Stimulated activated CD8-positive, alpha-beta memory T cell treated with anti-CD3 and anti-CD28 coated beads, Interleukin-4, amount 100 ng/mL, for 4 hours (primary cell): ENCODE measurements around the gene EPB41L4A.
"Not testable (repeated sequence)": the region's sequence is repeated elsewhere in the genome, so short reads cannot be mapped to it uniquely, and the experiment has no call there.

ENCODE experiments used
- DNase-seq, 2 donors: peaks; one replicate each; pipeline ENCODE4 v3.0.0-alpha.2; 2020; ENCODE audit warnings: low read depth in 2 of 2, low spot score in 1 of 2

EPB41L4A gene

GRCh38 chr5:112401924-112402323, 17.2 kb downstream of the EPB41L4A start:
- DNase-seq, result no peak

GRCh38 chr5:112397690-112398089, 21.4 kb downstream of the EPB41L4A start:
- no peak for DNase-seq

GRCh38 chr5:112396430-112396829, 22.6 kb downstream of the EPB41L4A start:
- no peak for DNase-seq

GRCh38 chr5:112395299-112395698, 23.8 kb downstream of the EPB41L4A start:
- not testable (repeated sequence) for DNase-seq

GRCh38 chr5:112390327-112390726, 28.8 kb downstream of the EPB41L4A start:
- DNase-seq, result no peak

GRCh38 chr5:112388739-112389138, 30.3 kb downstream of the EPB41L4A start:
- no peak for DNase-seq

GRCh38 chr5:112388074-112388473, 31.0 kb downstream of the EPB41L4A start:
- DNase-seq, result no peak

GRCh38 chr5:112386766-112387165, 32.3 kb downstream of the EPB41L4A start:
- no peak for DNase-seq

GRCh38 chr5:112385969-112386368, 33.1 kb downstream of the EPB41L4A start:
- no peak for DNase-seq

- DNase-seq, result no peak
Observed at GRCh38 chr5:112385566-112385965, 33.5 kb downstream of the EPB41L4A start.

- no peak for DNase-seq
Observed at GRCh38 chr5:112384523-112384922, 34.6 kb downstream of the EPB41L4A start.

- DNase-seq, result no peak
Observed at GRCh38 chr5:112382886-112383285, 36.2 kb downstream of the EPB41L4A start.

- DNase-seq, result no peak
Observed at GRCh38 chr5:112381521-112381920, 37.6 kb downstream of the EPB41L4A start.

- no peak for DNase-seq
Observed at GRCh38 chr5:112379542-112380325, 39.3 kb downstream of the EPB41L4A start.

- no peak for DNase-seq
Observed at GRCh38 chr5:112374818-112375217, 44.3 kb downstream of the EPB41L4A start.

- no peak for DNase-seq
Observed at GRCh38 chr5:112374356-112374755, 44.7 kb downstream of the EPB41L4A start.

- no peak for DNase-seq
Observed at GRCh38 chr5:112373885-112374284, 45.2 kb downstream of the EPB41L4A start.

- no peak for DNase-seq
Observed at GRCh38 chr5:112372543-112372942, 46.5 kb downstream of the EPB41L4A start.

GRCh38 chr5:112371067-112371466, 48.0 kb downstream of the EPB41L4A start:
- no peak for DNase-seq

- no peak for DNase-seq
Observed at GRCh38 chr5:112367400-112367799, 51.7 kb downstream of the EPB41L4A start.

- DNase-seq, result no peak
Observed at GRCh38 chr5:112366987-112367386, 52.1 kb downstream of the EPB41L4A start.

- DNase-seq, result not testable (repeated sequence)
Observed at GRCh38 chr5:112360740-112361139, 58.3 kb downstream of the EPB41L4A start.
